Measurements from ENCODE around the gene ATP8A2. TPM values are rescaled to one million over a fixed set of nuclear protein-coding genes. Genes with fewer than 3 reads are reported as not detected.

ATP8A2 gene
- total RNA-seq, 3 donors from 2014 or later, result under 0.01 to 1.0 (median under 0.01) TPM

DNA sequence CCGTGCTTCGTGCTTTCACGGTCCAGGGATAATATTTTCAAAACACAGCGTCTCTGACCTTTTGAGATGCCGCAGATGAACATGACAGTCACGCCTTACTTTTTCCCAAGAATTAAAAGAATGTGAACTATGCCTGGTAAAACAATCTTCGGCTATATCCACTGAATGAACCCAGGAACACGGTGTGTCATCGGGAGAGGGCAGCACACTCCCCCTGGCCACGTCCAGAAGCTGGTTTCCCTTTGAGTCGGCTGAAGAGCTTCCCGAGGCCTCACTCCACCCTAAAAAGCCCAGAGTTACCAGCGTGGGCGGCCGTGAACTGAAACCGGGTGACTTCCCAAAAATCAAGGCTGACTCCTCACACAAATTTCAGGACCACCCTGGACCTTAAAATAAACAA is 702.9 kb downstream of the ATP8A2 start:
- DNase-seq (ENCODE audit: low spot score in 2 of 2), result no peak
- TF ChIP-seq, protein P1, sequence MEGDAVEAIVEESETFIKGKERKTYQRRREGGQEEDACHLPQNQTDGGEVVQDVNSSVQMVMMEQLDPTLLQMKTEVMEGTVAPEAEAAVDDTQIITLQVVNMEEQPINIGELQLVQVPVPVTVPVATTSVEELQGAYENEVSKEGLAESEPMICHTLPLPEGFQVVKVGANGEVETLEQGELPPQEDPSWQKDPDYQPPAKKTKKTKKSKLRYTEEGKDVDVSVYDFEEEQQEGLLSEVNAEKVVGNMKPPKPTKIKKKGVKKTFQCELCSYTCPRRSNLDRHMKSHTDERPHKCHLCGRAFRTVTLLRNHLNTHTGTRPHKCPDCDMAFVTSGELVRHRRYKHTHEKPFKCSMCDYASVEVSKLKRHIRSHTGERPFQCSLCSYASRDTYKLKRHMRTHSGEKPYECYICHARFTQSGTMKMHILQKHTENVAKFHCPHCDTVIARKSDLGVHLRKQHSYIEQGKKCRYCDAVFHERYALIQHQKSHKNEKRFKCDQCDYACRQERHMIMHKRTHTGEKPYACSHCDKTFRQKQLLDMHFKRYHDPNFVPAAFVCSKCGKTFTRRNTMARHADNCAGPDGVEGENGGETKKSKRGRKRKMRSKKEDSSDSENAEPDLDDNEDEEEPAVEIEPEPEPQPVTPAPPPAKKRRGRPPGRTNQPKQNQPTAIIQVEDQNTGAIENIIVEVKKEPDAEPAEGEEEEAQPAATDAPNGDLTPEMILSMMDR (IDR thresholded peaks at IDR 0.05), result no peak
- TF ChIP-seq POLR2AphosphoS5 (IDR thresholded peaks at IDR 0.05), result no peak
- TF ChIP-seq POLR2A (IDR thresholded peaks at IDR 0.05), result no peak
- Histone ChIP-seq H3K27ac (no peak overlapping the region), H3K4me1 (no peaks in the 10 kb centered on the region), H3K27me3 (no peaks in the 10 kb centered on the region), H3K4me3 (no peak overlapping the region), H3K9me3 (no peaks in the 10 kb centered on the region), H3K36me3 (no peaks in the 10 kb centered on the region)
- intact Hi-C loops (cut with DNase I; ENCODE audit: low total_unique reads), result no loop called here

Other genes starting within 250 kb of the ATP8A2 start
- gene AMER2, start 199.7 kb upstream of the ATP8A2 start, total RNA-seq, result 1 to 10 TPM in 1 of 3 donors, not detected in 2; 9.1 TPM
- 10 to 100 TPM; 17.4 to 26.1 (median 20.6) TPM for gene MTMR6, start 84.5 kb upstream of the ATP8A2 start, total RNA-seq
- gene NUP58, start 70.3 kb upstream of the ATP8A2 start, total RNA-seq, result 10 to 100 TPM; 35.0 to 81.5 (median 68.2) TPM